Effector memory CD4-positive, alpha-beta T cell (primary cell): ENCODE measurements around the gene LRP4.

Source experiments
- DNase-seq, 3 donors: peaks; one replicate each; pipeline ENCODE4 v3.0.0-alpha.2; 2020
- H3K27ac ChIP-seq: 2 replicates; pipeline ENCODE4 v1.7.0; 2013; ENCODE audit warnings: mild to moderate bottlenecking, low read length, moderate library complexity; ENCODE audit not compliant: insufficient read depth, poor library complexity, severe bottlenecking
- H3K27me3 ChIP-seq: replicated peaks from 2 replicates; pipeline ENCODE4 v1.7.0; 2013; ENCODE audit warnings: mild to moderate bottlenecking, low read length; ENCODE audit not compliant: insufficient read depth, control insufficient read depth, poor library complexity, severe bottlenecking
- H3K36me3 ChIP-seq: 2 replicates; pipeline ENCODE4 v1.7.0; 2013; ENCODE audit warnings: mild to moderate bottlenecking, low read length, moderate library complexity; ENCODE audit not compliant: control insufficient read depth, insufficient read depth
- H3K4me1 ChIP-seq: 2 replicates; pipeline ENCODE4 v1.7.0; 2013; ENCODE audit warnings: low read length, mild to moderate bottlenecking; ENCODE audit not compliant: control insufficient read depth, insufficient read depth, poor library complexity, severe bottlenecking
- H3K4me3 ChIP-seq: 2 replicates; pipeline ENCODE4 v1.7.0; 2013; ENCODE audit warnings: low read length, low read depth, mild to moderate bottlenecking; ENCODE audit not compliant: insufficient read depth, poor library complexity, severe bottlenecking
- H3K9me3 ChIP-seq: 2 replicates; pipeline ENCODE4 v1.7.0; 2013; ENCODE audit warnings: mild to moderate bottlenecking, low read length, moderate library complexity; ENCODE audit not compliant: control insufficient read depth

The LRP4 gene

DNA sequence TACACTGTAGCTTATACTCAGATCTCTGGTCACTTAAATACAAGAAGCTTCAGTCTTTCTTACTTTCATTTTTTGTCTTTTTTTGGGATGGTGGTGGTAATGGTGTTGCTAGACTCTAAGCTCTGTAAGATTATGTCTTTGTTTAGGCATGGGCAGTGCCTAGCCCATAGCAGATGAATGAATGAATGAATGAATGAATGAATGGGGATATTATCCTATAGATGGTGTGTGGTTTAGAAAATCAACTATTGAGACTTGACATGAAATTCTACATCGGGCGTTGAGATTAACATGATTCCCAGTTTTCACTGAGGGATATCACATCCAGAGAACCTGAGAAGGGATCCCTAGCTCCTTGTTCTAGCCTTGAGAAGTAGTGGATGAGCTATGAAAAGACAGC, 62.5 kb downstream of the LRP4 start:
- Histone ChIP-seq H3K4me3 (no peak overlapping the region), H3K27me3 (no peaks in the 10 kb centered on the region), H3K36me3 (no peaks in the 10 kb centered on the region), H3K27ac (no peak overlapping the region), H3K9me3 (no peaks in the 10 kb centered on the region), H3K4me1 (no peaks in the 10 kb centered on the region)
- DNase-seq = no peak

DNA sequence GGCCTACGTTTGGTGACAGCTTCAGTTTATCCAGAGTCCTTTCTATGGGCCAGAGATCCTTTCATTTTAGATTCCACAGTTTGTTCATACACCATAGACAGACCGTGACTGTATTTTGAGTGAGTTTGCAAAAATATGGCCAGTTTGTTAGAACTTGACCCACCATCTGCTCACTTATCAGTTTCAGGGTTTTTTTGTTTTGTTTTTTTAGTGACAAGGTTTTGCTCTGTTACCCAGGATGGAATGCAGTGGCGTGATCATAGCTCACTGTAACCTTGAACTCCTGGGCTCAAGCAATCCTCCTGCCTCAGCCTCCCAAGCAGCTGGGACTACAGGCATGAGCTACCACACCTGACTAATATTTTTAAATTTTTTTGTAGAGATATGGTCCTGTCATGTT, 63.2 kb downstream of the LRP4 start:
- Histone ChIP-seq H3K27ac (no peak overlapping the region), H3K4me3 (no peak overlapping the region), H3K27me3 (no peaks in the 10 kb centered on the region), H3K9me3 (no peaks in the 10 kb centered on the region), H3K36me3 (no peaks in the 10 kb centered on the region), H3K4me1 (no peaks in the 10 kb centered on the region)
- no peak for DNase-seq

DNA sequence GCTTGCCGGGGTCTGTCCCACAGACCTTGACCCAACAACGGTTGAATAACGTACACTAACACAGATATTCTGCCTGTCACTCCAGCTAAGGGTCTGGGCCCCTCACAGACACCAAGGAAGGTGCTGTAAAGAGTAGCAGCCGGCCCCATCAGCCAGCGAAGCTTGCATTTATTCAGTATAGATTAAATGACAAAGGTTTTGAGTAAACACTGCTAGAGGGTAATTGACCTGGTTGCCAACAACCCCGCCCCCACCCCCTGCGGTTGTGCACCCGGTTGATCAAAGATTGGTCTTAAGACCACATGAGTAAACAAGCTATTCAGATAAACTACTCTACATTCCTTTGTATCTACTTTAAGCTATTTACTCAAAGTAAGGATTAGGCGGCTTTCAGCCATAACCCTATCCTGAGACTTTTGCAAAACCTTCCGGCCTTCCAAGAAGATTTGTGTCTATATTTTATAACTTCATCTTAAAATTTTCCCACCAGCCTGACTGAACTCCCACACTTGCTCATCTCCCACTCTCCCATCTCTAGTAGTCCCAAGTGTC, 67.4 kb downstream of the LRP4 start:
- Histone ChIP-seq H3K27me3 (no peaks in the 10 kb centered on the region), H3K9me3 (no peaks in the 10 kb centered on the region), H3K36me3 (no peaks in the 10 kb centered on the region), H3K4me3 (no peak overlapping the region), H3K4me1 (peaks cover 5% of the 10 kb centered on the region), H3K27ac (no peak overlapping the region)
- no peak for DNase-seq

DNA sequence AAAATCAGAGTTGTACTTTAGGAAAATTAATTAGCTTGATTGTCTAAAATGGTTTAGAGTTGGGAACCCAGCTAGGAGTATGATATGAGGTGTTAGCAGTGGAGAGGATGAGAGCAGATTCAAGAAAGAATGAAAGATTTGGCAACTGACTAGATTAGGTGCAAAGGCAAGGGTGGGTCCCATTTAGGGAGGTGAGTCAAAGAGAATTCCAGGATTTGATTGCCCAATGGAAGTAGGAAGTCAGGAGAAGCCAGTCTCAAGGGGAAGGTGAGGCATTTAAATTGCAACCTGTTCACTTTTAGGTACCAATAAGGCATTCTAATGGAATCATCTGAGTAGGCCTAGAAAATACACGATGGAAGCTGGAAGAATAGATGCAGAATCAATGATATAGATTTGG, 68.7 kb downstream of the LRP4 start:
- Histone ChIP-seq H3K27ac (no peak overlapping the region), H3K36me3 (no peaks in the 10 kb centered on the region)
- no peak for DNase-seq

DNA sequence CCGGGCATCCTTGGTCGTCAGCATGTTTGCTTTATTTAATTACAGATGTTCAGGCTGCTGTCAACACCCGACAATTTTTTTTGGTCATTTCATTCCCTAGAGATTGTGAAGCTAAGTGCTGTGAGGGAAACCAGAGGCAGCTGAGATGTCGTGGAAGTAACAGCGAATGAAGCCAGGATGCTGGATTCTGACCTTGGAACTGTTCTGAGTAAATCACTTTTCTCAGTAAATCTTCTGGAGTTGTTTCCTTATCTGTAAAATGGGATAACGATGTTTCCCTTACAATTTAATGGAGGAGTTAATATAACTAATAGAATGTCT, 71.9 kb downstream of the LRP4 start:
- H3K9me3 ChIP-seq = no peaks in the 10 kb centered on the region
- DNase-seq = no peak
- no peaks in the 10 kb centered on the region for H3K27me3 ChIP-seq
- peak overlapping the region; percentile 94 for H3K4me3 ChIP-seq
- peaks cover 16% of the 10 kb centered on the region for H3K4me1 ChIP-seq
- H3K36me3 ChIP-seq = no peaks in the 10 kb centered on the region
- no peak overlapping the region for H3K27ac ChIP-seq

More for the DNA sequence above, 68.7 kb downstream of the LRP4 start:
- peaks cover 14% of the 10 kb centered on the region for H3K4me1 ChIP-seq
- H3K27me3 ChIP-seq = no peaks in the 10 kb centered on the region
- H3K4me3 ChIP-seq = no peak overlapping the region
- H3K9me3 ChIP-seq = no peaks in the 10 kb centered on the region

DNA sequence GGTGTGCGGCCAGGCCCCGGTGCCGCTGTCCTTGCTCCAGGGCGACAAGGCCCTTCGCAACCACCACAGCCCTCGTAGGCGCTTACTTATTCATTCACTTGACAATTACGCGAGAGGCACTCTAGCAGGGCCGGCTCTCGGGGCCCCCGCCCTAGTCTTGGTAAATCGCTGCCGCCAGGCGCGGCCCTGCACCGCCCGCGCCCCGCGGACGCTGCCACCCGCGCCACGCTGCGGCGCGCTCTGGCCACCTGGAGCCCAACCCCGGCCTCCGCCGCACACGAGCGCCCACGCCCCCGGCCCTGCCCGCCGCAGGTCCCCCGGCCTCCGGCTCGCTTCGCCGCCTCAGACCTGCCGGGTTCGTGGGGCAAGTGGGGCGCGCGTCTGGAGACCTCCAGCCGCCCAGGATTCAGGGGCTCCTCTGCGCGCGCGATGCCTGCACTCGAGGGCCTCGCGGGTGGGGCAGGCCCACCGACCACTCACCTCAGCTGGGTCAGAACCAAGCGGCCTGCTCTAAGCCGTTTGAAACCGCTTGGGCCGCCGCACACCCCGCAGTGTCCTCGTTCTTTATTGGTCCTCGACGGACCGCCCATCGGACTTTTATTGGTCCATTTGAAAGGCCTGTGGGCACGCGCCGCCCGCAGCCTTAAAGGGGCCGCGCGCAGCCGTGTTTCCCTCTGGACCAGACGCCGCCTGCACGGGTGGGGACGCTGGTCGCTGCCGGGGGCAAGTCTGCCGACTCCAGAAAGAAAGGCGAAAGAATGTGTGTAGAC, 72.4 kb downstream of the LRP4 start, which contains the start of gene CKAP5:
TSS of gene CKAP5 (minus strand) at position 541 of the 770 bp plus-strand sequence. CDS start 25,049 bp downstream, outside the sequence.
- peak; percentile 76 to 82 (median 77) for DNase-seq
- Histone ChIP-seq H3K9me3 (no peaks in the 10 kb centered on the region), H3K27me3 (no peaks in the 10 kb centered on the region), H3K4me3 (peak within 1 kb of the TSS; percentile 94), H3K36me3 (no peaks in the 10 kb centered on the region), H3K4me1 (peaks cover 16% of the 10 kb centered on the region), H3K27ac (peak within 1 kb of the TSS; percentile 74)

DNA sequence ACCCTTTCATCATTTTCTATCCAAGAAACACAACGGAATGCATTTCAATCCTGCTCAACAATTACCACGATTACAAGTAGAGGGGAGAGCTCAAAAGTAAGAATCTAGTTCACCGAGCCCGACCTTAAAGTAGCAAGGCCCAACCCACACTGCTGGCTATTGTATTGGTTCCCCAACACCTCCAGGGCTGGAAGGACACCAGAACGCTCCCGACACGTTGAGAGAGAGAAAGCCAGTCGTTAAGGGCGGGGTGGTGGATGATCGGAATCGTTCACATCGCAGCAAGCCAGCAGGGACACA, 73.0 kb downstream of the LRP4 start:
- H3K36me3 ChIP-seq = no peaks in the 10 kb centered on the region
- no peaks in the 10 kb centered on the region for H3K9me3 ChIP-seq
- peaks cover 16% of the 10 kb centered on the region for H3K4me1 ChIP-seq
- peak overlapping the region; percentile 74 for H3K27ac ChIP-seq
- peak overlapping the region; percentile 94 for H3K4me3 ChIP-seq
- no peak for DNase-seq
- H3K27me3 ChIP-seq = no peaks in the 10 kb centered on the region

DNA sequence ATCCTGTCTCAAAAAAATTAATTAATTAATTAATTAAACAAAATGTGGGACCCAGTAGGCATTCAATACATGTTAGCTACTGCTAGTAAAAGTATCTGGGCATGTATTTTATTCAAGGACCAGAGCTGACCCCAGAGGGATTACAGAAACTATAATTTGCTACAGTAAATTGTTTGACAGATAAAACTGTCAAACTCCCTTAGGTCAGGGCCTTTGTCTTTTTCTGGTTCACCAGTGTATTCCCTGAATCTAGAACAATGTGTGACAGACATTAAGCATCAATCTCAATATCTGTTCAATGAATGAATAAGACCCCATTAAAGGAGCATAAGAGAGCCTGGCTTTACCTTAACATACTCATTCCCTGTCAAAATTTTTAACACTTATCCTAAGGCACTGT, 78.2 kb downstream of the LRP4 start:
- DNase-seq = no peak
- no peaks in the 10 kb centered on the region for H3K36me3 ChIP-seq
- H3K27ac ChIP-seq = no peak overlapping the region
- no peaks in the 10 kb centered on the region for H3K9me3 ChIP-seq
- no peaks in the 10 kb centered on the region for H3K27me3 ChIP-seq
- no peak overlapping the region for H3K4me3 ChIP-seq
- peaks cover 7% of the 10 kb centered on the region for H3K4me1 ChIP-seq

DNA sequence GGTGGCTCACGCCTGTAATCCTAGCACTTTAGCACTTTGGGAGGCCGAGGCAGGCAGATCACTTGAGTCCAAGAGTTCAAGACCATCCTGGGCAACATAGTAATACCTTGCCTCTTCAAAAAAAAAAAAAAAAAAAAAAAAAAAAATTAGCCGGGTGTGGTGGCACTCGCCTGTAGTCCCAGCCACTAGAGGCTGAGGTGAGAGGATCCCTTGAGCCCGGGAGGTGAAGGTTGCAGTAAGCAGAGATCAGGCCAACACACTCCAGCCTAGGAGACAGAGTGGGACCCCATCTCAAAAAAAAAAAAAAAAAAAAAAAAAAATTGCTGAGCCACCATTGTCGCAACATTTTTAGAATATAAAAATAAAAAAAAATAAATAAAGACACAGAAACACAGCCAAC, 79.8 kb downstream of the LRP4 start:
- no peak overlapping the region for H3K27ac ChIP-seq
- no peaks in the 10 kb centered on the region for H3K27me3 ChIP-seq
- H3K9me3 ChIP-seq = no peaks in the 10 kb centered on the region
- H3K4me3 ChIP-seq = no peak overlapping the region
- H3K4me1 ChIP-seq = no peaks in the 10 kb centered on the region
- no peaks in the 10 kb centered on the region for H3K36me3 ChIP-seq
- no peak for DNase-seq

DNA sequence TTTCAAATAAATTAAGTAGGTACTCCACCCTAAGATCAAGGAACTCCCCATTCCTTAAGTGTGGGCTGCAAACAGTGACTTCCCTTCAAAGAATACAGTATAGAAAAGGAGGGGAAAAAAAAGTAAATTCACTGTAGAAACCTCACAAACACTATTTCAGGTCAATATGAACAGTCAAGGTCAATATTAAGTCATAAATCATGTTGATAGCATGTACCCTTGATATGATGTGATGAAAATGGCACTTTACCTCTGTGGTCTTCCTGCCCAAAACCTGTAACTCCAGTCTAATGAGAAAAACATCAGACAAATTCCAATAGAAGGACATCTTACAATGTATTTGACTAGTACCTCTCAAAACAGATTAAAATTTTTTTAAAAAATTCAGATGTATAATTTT, 80.5 kb downstream of the LRP4 start:
- Histone ChIP-seq H3K27me3 (no peaks in the 10 kb centered on the region), H3K27ac (no peak overlapping the region), H3K9me3 (no peaks in the 10 kb centered on the region), H3K36me3 (no peaks in the 10 kb centered on the region), H3K4me1 (no peaks in the 10 kb centered on the region), H3K4me3 (no peak overlapping the region)
- DNase-seq = no peak
